ENCODE data around the gene RBM20. TPM values are rescaled to one million over a fixed set of nuclear protein-coding genes. Genes with fewer than 3 reads are reported as not detected.
"Not testable (repeated sequence)": the region's sequence is repeated elsewhere in the genome, so short reads cannot be mapped to it uniquely, and the experiment has no call there.

RBM20 gene
- total RNA-seq, 4 donors from 2014 or later = 0.88 to 3.8 (median 1.9) TPM

GRCh38 chr10:110704070-110704469 lies 59.9 kb downstream of the RBM20 start:
- Histone ChIP-seq H3K27me3 (no peaks in the 10 kb centered on the region), H3K27ac (no peak overlapping the region), H3K4me1 (no peaks in the 10 kb centered on the region), H3K36me3 (no peaks in the 10 kb centered on the region), H3K4me3 (no peak overlapping the region), H3K9me3 (no peaks in the 10 kb centered on the region)
- TF ChIP-seq, protein P1, sequence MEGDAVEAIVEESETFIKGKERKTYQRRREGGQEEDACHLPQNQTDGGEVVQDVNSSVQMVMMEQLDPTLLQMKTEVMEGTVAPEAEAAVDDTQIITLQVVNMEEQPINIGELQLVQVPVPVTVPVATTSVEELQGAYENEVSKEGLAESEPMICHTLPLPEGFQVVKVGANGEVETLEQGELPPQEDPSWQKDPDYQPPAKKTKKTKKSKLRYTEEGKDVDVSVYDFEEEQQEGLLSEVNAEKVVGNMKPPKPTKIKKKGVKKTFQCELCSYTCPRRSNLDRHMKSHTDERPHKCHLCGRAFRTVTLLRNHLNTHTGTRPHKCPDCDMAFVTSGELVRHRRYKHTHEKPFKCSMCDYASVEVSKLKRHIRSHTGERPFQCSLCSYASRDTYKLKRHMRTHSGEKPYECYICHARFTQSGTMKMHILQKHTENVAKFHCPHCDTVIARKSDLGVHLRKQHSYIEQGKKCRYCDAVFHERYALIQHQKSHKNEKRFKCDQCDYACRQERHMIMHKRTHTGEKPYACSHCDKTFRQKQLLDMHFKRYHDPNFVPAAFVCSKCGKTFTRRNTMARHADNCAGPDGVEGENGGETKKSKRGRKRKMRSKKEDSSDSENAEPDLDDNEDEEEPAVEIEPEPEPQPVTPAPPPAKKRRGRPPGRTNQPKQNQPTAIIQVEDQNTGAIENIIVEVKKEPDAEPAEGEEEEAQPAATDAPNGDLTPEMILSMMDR (IDR thresholded peaks at IDR 0.05) = no peak
- no peak for TF ChIP-seq POLR2A (IDR thresholded peaks at IDR 0.05)
- DNase-seq = no peak
- intact Hi-C loops (cut with DNase I; ENCODE audit: low total_unique reads) = no loop called here

GRCh38 chr10:110704906-110705476 lies 60.9 kb downstream of the RBM20 start:
- no peak overlapping the region for H3K4me3 ChIP-seq
- no peaks in the 10 kb centered on the region for H3K9me3 ChIP-seq
- H3K27me3 ChIP-seq = no peaks in the 10 kb centered on the region
- no peak for DNase-seq
- H3K36me3 ChIP-seq = no peaks in the 10 kb centered on the region
- intact Hi-C loops (cut with DNase I; ENCODE audit: low total_unique reads) = no loop called here
- no peak for TF ChIP-seq POLR2A (IDR thresholded peaks at IDR 0.05)
- TF ChIP-seq, protein P1 (IDR thresholded peaks at IDR 0.05) = no peak
- no peaks in the 10 kb centered on the region for H3K4me1 ChIP-seq
- no peak overlapping the region for H3K27ac ChIP-seq

DNA sequence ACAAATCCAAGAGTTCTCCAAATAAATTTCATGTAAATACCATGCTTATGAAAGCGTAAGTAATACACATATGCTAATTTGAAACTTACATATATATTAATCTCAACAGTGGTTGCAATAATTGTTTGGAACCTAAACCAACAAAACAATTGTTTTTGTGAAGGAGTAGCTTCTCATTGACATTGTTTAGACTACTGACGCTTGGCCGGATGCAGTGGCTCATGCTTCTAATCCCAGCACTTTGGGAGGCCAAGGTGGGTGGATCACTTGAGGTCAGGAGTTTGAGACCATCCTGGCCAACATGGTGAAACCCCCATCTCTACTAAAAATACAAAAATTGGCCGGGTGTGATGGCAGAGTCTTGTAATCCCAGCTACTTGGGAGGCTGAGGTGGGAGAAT lies 61.5 kb downstream of the RBM20 start:
- intact Hi-C loops (cut with DNase I; ENCODE audit: low total_unique reads); H3K36me3 ChIP-seq; H3K9me3 ChIP-seq; H3K4me3 ChIP-seq; H3K27ac ChIP-seq; H3K4me1 ChIP-seq; H3K27me3 ChIP-seq; DNase-seq: not testable (repeated sequence)

DNA sequence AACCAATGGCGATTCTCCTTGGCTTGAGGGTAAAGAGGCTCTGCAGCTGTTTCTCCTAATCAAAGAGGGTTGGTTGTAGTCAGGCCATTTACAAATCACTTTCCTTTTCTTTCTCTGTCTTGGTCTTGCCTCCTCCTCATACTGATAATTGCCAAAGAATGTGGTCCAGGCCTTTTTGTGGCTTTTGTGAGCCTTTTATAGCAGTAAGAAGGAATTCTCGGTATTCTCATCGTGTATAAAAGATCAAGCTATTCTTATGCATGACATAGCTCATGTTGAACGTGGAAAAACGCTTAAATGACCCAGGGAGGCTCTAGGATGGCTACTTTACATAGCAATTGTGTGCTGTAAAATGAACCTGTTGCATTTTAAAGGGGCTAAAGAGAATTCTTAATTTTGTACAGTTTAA lies 62.6 kb downstream of the RBM20 start:
- intact Hi-C loops (cut with DNase I; ENCODE audit: low total_unique reads) = no loop called here
- TF ChIP-seq, protein P1 (IDR thresholded peaks at IDR 0.05) = no peak
- no peak for TF ChIP-seq POLR2A (IDR thresholded peaks at IDR 0.05)
- no peak overlapping the region for H3K4me3 ChIP-seq
- no peaks in the 10 kb centered on the region for H3K4me1 ChIP-seq
- H3K9me3 ChIP-seq = no peaks in the 10 kb centered on the region
- no peaks in the 10 kb centered on the region for H3K36me3 ChIP-seq
- H3K27ac ChIP-seq = no peak overlapping the region
- no peaks in the 10 kb centered on the region for H3K27me3 ChIP-seq
- no peak for DNase-seq

DNA sequence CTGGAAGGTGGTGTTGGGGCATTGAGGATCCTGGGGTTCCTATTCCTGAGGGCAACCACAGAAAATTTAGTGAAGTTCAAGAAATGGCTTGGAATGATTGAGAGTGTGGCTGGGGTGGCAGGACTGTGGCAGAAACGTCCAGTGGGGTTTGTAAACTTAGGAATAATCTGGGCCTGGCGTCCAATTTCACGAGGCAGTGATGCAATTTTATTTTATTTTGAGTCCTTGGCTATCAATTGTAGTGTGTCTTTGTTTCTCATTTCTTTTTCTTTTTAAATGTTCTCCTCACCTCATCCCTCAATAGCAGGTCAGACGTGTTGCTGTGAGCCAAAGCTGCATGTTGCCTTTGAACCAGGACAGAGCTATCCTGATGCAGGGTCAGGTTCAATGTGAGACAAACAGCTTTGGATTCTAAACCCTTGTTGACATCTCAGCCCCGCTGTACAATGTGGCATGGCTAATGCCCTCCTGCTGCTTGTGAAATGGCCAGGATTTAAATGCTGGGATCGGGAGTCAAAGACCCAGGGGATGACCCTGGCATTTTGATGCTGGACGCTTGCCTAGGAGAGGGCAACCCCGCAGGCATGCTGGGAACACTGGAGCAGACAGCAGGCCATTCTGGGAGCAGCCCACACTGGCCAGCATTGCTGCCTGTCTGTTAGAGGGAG lies 64.8 kb downstream of the RBM20 start:
- Histone ChIP-seq H3K4me1 (no peaks in the 10 kb centered on the region), H3K27me3 (no peaks in the 10 kb centered on the region), H3K36me3 (no peaks in the 10 kb centered on the region), H3K27ac (no peak overlapping the region), H3K4me3 (no peak overlapping the region), H3K9me3 (no peaks in the 10 kb centered on the region)
- intact Hi-C loops (cut with DNase I; ENCODE audit: low total_unique reads) = no loop called here
- DNase-seq = no peak
- TF ChIP-seq POLR2A (IDR thresholded peaks at IDR 0.05) = no peak
- TF ChIP-seq, protein P1 (IDR thresholded peaks at IDR 0.05) = no peak

Data from uterus (tissue), 4 donors.